ENCODE results near the gene ACRV1. TPM values are rescaled to one million over a fixed set of nuclear protein-coding genes. Genes with fewer than 3 reads are reported as not detected.

ACRV1 gene
- total and polyA plus RNA-seq, 2 of the 13 experiments (the other 11 are each of a cell fraction or from before 2014, with no cell fraction given), result not detected

DNA sequence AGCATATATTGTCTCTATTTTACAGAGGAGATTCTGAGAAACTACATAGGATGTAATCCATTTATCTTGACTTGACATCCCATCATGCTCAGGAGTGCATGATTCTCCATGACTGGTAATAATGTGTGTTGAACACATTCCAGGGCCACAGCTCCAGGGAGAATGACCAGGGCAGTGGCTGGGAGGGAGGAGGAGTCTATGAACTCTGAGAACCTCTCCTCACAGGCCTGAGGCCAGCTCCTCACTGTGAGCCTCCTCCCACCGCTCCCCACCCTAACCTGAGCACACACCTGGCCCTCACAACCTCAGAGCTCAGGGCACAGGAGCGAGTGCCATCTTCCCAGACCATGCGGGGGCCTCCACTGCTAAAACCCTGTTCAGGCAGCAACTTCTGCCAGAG lies 8.0 kb upstream of the ACRV1 start:
- no TSS peak for BruUV-seq (replicated peaks)
- no peaks in the 10 kb centered on the region for H3K27me3 ChIP-seq (ENCODE audit: control insufficient read depth in 1 of 2, insufficient read depth in 2 of 2, low read length in 2 of 2)
- in situ Hi-C loops (cut with HindIII; ENCODE audit: extremely low pct_ligation_motif_present, low pct_unique_long_range_greater_than_20kb), result no loop called here
- no peak overlapping the region for H3K27ac ChIP-seq (ENCODE audit: extremely low read length, insufficient read depth, low read length)
- H3K9me3 ChIP-seq (ENCODE audit: low read length), result no peaks in the 10 kb centered on the region
- FAIRE-seq (no peak), DNase-seq (ENCODE audit: low spot score) (no peak), ATAC-seq (no peak)
- CTCF ChIA-PET (ENCODE audit: low intra/inter-chr PET ratio, low total read pairs), result no interaction called here
- no peaks in the 10 kb centered on the region for H4K20me1 ChIP-seq (ENCODE audit: insufficient read depth, low read length)
- H3K4me1 ChIP-seq (ENCODE audit: insufficient read depth, low read length), result no peaks in the 10 kb centered on the region
- 100% methylated on average over 2 of the region's 3 CpGs for WGBS (ENCODE audit: low lambda C conversion rate)
- intact Hi-C loops (cut with micrococcal nuclease; ENCODE audit: unreplicated experiment), result no loop called here
- TF ChIP-seq, protein P1, sequence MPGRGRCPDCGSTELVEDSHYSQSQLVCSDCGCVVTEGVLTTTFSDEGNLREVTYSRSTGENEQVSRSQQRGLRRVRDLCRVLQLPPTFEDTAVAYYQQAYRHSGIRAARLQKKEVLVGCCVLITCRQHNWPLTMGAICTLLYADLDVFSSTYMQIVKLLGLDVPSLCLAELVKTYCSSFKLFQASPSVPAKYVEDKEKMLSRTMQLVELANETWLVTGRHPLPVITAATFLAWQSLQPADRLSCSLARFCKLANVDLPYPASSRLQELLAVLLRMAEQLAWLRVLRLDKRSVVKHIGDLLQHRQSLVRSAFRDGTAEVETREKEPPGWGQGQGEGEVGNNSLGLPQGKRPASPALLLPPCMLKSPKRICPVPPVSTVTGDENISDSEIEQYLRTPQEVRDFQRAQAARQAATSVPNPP (CRISPR knock-in tag; IDR thresholded peaks at IDR 0.05), result no peak
- TF ChIP-seq SMARCC2 (IDR thresholded peaks at IDR 0.05) (no peak), NFKBIZ (CRISPR knock-in tag; IDR thresholded peaks at IDR 0.05) (no peak), EEA1 (CRISPR knock-in tag; IDR thresholded peaks at IDR 0.05; ENCODE audit: borderline replicate concordance) (no peak), HOXA5 (CRISPR knock-in tag; IDR thresholded peaks at IDR 0.05) (no peak), ZNF709 (CRISPR knock-in tag; IDR thresholded peaks at IDR 0.05) (no peak), JDP2 (CRISPR knock-in tag; IDR thresholded peaks at IDR 0.05; ENCODE audit: borderline replicate concordance) (no peak), ZNF75D (CRISPR knock-in tag; IDR thresholded peaks at IDR 0.05; ENCODE audit: borderline replicate concordance) (no peak), RFX1 (IDR thresholded peaks at IDR 0.05) (no peak)
- TF ChIP-seq, protein P2, sequence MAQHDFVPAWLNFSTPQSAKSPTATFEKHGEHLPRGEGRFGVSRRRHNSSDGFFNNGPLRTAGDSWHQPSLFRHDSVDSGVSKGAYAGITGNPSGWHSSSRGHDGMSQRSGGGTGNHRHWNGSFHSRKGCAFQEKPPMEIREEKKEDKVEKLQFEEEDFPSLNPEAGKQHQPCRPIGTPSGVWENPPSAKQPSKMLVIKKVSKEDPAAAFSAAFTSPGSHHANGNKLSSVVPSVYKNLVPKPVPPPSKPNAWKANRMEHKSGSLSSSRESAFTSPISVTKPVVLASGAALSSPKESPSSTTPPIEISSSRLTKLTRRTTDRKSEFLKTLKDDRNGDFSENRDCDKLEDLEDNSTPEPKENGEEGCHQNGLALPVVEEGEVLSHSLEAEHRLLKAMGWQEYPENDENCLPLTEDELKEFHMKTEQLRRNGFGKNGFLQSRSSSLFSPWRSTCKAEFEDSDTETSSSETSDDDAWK (CRISPR knock-in tag; IDR thresholded peaks at IDR 0.05), result no peak
- TF ChIP-seq, protein P3, sequence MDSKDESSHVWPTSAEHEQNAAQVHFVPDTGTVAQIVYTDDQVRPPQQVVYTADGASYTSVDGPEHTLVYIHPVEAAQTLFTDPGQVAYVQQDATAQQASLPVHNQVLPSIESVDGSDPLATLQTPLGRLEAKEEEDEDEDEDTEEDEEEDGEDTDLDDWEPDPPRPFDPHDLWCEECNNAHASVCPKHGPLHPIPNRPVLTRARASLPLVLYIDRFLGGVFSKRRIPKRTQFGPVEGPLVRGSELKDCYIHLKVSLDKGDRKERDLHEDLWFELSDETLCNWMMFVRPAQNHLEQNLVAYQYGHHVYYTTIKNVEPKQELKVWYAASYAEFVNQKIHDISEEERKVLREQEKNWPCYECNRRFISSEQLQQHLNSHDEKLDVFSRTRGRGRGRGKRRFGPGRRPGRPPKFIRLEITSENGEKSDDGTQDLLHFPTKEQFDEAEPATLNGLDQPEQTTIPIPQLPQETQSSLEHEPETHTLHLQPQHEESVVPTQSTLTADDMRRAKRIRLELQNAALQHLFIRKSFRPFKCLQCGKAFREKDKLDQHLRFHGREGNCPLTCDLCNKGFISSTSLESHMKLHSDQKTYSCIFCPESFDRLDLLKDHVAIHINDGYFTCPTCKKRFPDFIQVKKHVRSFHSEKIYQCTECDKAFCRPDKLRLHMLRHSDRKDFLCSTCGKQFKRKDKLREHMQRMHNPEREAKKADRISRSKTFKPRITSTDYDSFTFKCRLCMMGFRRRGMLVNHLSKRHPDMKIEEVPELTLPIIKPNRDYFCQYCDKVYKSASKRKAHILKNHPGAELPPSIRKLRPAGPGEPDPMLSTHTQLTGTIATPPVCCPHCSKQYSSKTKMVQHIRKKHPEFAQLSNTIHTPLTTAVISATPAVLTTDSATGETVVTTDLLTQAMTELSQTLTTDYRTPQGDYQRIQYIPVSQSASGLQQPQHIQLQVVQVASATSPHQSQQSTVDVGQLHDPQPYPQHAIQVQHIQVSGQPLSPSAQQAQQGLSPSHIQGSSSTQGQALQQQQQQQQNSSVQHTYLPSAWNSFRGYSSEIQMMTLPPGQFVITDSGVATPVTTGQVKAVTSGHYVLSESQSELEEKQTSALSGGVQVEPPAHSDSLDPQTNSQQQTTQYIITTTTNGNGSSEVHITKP (CRISPR knock-in tag; IDR thresholded peaks at IDR 0.05; ENCODE audit: low read depth), result no peak
- TF ChIP-seq, protein P4, sequence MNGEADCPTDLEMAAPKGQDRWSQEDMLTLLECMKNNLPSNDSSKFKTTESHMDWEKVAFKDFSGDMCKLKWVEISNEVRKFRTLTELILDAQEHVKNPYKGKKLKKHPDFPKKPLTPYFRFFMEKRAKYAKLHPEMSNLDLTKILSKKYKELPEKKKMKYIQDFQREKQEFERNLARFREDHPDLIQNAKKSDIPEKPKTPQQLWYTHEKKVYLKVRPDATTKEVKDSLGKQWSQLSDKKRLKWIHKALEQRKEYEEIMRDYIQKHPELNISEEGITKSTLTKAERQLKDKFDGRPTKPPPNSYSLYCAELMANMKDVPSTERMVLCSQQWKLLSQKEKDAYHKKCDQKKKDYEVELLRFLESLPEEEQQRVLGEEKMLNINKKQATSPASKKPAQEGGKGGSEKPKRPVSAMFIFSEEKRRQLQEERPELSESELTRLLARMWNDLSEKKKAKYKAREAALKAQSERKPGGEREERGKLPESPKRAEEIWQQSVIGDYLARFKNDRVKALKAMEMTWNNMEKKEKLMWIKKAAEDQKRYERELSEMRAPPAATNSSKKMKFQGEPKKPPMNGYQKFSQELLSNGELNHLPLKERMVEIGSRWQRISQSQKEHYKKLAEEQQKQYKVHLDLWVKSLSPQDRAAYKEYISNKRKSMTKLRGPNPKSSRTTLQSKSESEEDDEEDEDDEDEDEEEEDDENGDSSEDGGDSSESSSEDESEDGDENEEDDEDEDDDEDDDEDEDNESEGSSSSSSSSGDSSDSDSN (CRISPR knock-in tag; IDR thresholded peaks at IDR 0.05), result no peak
- H3K36me3 ChIP-seq (replicated peaks in 1 of 2; ENCODE audit: control insufficient read depth in 1 of 2, insufficient read depth in 2 of 2, low read length in 2 of 2), result no peaks in the 10 kb centered on the region
- POLR2A ChIA-PET, result no interaction called here
- no peak overlapping the region for H3K4me2 ChIP-seq (ENCODE audit: low read depth, low read length)
- H2AFZ ChIP-seq (ENCODE audit: low read length), result no peak overlapping the region
- H3K4me3 ChIP-seq (replicated peaks in 1 of 3; ENCODE audit: insufficient read depth in 1 of 3, low read depth in 2 of 3, low read length in 3 of 3), result no peak overlapping the region
- no peaks in the 10 kb centered on the region for H3K79me2 ChIP-seq (ENCODE audit: insufficient read depth, low read length)
- no peak overlapping the region for H3K9ac ChIP-seq (ENCODE audit: insufficient read depth, low read depth, low read length)

Data from HepG2 (cell line).